GM19455 (cell line): ENCODE measurements around the gene ATG10.
"Not testable (repeated sequence)": the region's sequence is repeated elsewhere in the genome, so short reads cannot be mapped to it uniquely, and the experiment has no call there.

ENCODE experiments used
- ATAC-seq: cut with Tn5 transposase; IDR thresholded peaks from one replicate; pipeline ENCODE4 v1.9.1; 2021; ENCODE audit not compliant: unreplicated experiment

Gene ATG10

GRCh38 chr5:82050955-82051354, 79.1 kb downstream of the ATG10 start:
- no peak for ATAC-seq

- ATAC-seq: no peak
These were observed 82.3 kb downstream of the ATG10 start for GRCh38 chr5:82054004-82054710.

GRCh38 chr5:82057051-82057450, 85.2 kb downstream of the ATG10 start:
- ATAC-seq: no peak

GRCh38 chr5:82058710-82059109, 86.9 kb downstream of the ATG10 start:
- ATAC-seq: no peak

GRCh38 chr5:82066791-82067190, 95.0 kb downstream of the ATG10 start:
- ATAC-seq: no peak

DNA sequence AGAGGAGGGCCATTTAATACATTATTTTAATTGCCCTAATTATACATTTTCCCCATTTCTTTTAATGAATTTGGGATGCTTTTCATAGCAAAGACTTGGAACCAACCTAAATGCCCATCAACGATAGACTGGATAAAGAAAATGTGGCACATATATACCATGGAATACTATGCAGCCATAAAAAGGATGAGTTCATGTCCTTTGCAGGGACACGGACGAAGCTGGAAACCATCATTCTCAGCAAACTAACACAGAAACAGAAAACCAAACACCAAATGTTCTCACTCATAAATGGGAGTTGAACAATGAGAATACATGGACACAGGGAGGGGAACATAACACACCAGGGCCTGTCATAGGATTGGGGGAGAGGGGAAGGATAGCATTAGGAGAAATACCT, 96.2 kb downstream of the ATG10 start:
- ATAC-seq: not testable (repeated sequence)

DNA sequence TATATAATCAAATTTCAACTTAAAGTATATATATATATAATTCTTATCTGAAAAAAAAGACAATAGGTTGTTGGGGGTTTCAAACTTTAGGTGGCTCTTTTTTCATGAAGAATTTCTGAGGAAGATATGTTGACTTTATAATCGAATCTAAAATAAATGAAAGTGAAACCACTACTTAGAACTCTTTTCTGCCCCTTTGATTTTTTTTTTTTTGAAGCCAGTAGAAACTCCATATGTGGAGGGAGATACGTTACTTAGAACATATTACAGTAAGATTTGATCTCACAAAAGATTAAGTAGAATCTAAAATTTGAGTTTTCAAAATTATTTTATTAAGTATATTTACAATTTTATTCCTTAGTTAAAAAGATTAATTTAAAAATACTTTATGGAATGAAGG, 96.9 kb downstream of the ATG10 start:
- no peak for ATAC-seq

DNA sequence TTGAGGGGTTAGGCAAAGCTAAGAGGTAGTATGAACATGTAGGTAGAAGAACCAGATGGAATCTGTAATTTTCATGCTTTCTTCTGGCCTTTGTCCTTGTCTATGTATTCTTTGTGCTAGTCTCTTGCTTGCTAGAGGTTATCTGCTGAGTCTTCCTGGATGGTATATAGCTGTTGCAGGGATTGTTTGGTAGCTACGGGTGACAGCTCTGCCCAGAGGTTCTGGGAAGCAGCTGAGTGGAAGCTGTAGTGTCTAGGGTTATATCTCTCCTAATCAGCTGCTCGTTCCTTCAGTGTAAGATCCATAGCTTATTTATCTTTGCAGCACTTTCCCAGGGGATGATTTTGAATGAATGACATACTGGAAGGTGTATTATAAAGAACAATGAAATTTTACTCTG, 100.3 kb downstream of the ATG10 start:
- ATAC-seq: no peak

- no peak for ATAC-seq
These were observed 101.4 kb downstream of the ATG10 start for GRCh38 chr5:82073179-82073578.

GRCh38 chr5:82074950-82075349, 103.1 kb downstream of the ATG10 start:
- ATAC-seq: no peak

GRCh38 chr5:82077496-82077895, 105.7 kb downstream of the ATG10 start:
- ATAC-seq: no peak

- ATAC-seq: no peak
These were observed 119.8 kb downstream of the ATG10 start for GRCh38 chr5:82091617-82092016.

DNA sequence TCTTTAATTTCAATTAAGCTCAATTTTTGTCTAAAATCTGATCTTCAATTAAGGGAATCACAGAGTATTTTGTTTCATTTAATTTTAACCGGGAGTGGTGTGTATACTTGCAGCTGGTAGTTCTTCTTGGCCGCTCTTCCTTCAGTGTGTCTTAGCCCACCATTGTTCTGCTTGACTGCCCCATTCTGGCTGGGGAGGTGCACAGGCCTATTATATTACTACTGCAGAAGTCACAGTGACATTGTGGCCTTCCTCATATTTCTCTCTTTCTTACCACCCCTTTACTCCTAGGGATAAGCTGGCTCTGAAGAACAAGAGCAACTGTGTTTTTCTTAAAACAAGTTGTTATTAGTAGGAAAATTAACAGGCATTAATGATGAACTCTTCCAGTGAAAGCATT, 123.7 kb downstream of the ATG10 start:
- no peak for ATAC-seq

DNA sequence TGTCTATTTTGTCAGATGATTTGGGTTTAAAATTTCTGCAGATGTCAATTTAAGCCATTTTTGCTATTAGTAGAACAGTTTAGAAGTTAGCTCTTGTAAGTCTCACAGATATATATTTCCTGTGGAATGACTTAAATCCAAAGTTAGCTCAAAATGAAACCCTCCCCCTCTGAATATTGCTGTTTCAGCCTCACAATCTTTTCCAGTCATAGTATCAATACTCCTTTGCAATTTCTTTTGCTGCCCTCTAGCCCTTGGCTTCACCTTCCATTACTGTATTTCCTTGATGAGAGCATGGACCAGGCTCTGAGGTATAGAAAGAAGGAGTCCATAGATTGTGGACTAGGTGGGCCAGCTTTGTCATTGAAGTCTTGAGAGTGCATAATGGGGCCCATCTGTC, 124.4 kb downstream of the ATG10 start:
- ATAC-seq: no peak

DNA sequence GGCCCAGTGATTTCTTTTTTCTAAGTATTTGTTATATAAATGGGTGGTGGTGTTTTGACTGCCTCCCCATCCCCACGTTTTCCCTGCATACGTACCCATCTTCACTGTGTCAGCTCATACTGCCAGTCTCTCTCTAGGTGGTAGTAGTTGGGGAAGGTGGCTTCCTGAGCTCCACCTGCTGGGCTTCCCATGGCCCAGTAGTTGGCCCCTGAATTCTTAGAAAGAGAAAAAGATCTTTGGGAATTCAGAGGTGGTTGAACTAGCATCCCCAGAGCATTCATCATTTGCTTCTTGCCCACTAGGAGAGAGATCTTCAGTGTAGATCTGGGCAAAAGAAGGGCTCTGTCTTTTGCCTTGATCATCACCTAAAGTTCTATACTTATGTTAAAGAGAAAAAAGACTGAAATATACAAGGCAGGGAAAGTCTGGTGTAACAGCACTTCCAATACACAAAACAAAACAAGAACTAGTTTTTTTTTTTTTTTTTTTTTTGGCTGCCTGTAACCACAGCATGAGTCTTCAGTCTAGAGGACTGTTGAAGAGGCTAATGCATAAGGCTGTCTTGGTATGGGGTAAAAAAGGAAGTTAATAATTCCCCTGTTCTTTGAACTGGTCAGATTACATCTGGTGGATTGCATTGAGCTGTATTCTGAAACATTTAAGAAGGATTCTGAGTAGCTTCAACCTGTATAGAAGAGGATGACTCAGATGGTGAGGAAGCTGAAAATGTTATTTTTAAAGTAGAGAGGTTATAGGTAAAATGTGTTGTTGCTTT, 128.7 kb downstream of the ATG10 start:
- ATAC-seq: peak; percentile 76

- no peak for ATAC-seq
These were observed 133.0 kb downstream of the ATG10 start for GRCh38 chr5:82104872-82105271.

DNA sequence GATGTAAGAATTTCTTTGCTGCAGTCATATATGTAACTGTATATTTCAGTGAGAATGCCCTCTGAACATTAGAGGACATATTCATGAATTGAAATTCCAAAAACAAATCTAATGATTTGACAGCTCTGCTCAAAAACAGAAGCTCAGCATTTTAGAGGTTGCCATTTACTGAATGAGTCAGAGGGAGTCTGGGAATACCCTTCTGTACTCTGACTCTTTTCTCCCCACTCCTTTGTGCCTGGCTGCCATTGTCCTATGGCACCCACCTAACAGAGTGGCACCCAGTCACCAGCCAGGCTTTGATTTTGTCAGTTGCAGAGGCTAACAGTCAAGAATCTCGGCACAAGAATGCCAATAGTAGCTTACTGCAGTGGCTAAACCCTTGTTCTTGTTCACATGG, 133.6 kb downstream of the ATG10 start:
- no peak for ATAC-seq

DNA sequence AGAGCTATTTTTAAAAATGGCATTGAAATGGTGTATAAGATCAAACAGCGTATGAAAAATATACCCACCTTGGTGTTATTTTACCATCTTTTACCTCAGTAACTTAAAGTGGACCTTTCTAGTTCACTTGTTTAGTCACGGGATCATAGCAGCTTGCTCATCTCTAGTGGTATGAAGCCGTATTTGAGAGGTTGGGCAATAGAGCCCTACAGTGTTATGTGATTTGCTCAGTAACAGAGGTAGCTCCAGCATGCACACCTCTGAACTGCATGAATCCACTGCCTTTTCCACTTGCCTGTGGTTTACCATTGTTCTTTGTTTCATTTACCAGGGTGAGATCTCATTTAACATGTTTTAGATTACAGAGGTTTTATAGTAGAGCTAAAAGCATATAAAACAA, 134.4 kb downstream of the ATG10 start:
- ATAC-seq: no peak

- ATAC-seq: no peak
These were observed 134.9 kb downstream of the ATG10 start for GRCh38 chr5:82106756-82107155.

- no peak for ATAC-seq
These were observed 135.4 kb downstream of the ATG10 start for GRCh38 chr5:82107267-82107666.

DNA sequence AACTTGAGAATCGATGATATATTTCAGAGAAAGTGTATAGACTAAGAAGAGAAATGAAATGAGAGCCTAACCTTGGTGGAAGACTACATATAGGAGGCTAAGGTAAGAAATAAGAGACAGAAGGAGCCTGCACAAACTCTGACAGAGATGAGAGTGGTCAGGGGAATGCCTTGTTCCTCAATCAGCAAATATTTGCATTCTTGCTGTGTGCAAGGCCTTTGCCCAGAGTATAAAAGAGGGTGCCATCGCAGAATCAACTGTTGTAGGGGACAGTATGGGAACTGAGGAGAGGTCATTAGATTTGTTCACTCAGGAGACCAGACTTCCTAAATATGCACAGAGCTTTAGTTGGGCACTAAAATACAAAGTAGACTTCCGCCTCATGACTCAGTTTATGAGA, 137.2 kb downstream of the ATG10 start:
- ATAC-seq: no peak

DNA sequence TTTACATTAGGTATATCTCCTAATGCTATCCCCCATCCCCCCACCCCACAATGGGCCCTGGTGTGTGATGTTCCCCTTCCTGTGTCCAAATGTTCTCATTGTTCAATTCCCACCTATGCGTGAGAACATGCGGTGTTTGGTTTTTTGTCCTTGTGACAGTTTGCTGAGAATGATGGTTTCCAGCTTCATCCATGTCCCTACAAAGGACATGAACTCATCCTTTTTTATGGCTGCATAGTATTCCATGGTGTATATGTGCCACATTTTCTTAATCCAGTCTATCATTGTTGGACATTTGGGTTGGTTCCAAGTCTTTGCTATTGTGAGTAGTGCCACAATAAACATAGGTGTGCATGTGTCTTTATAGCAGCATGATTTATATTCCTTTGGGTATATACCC, 138.1 kb downstream of the ATG10 start:
- not testable (repeated sequence) for ATAC-seq

DNA sequence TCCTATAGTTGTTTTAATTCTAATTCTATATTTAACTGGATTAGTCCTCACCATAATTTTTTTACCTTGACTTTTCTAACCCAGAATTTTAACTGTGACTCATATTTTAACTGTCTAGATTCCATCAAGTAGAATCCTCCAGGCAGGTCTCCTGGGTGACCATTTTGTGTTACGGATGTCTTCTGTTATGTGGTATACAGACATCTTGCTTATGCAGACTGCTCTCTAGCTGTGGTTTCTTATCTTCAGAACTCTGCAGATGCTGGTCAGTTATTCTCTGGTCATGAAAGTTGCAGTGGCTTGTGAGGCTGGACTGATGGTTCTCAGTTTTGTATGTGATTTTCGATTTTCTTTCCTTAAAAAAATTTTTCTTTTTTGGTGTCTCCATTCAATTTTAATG, 139.4 kb downstream of the ATG10 start:
- ATAC-seq: no peak
